Activated T-helper 1 cell treated with anti-CD3 and anti-CD28 coated beads, Interleukin-12 subunit alpha, Interleukin-12 subunit beta, Interleukin-2, Interleukin-4 antibody, amounts not matched to agents 30 ng/mL and 10 ng/mL and 1 ng/mL, durations not matched to agents 14 hours and 24 hours and 36 hours (primary cell): ENCODE measurements around the gene BEND4. TPM values are rescaled to one million over a fixed set of nuclear protein-coding genes. Genes with fewer than 3 reads are reported as not detected.

Source experiments
- DNase-seq: peaks from one replicate; pipeline ENCODE4 v3.0.0; 2021; ENCODE audit warnings: low spot score
- H3K27ac Mint-ChIP-seq: one replicate; pipeline ENCODE4 v1.8.0; 2021; ENCODE audit warnings: mild to moderate bottlenecking, mixed read lengths
- H3K27me3 Mint-ChIP-seq: one replicate; pipeline ENCODE4 v1.8.0; 2022; ENCODE audit warnings: mild to moderate bottlenecking, moderate library complexity, mixed read lengths; ENCODE audit not compliant: insufficient read depth
- H3K36me3 Mint-ChIP-seq: one replicate; pipeline ENCODE4 v1.8.0; 2021; ENCODE audit warnings: low read depth, mixed read lengths
- H3K4me1 Mint-ChIP-seq: one replicate; pipeline ENCODE4 v1.8.0; 2021; ENCODE audit warnings: low read depth, mixed read lengths
- H3K4me3 Mint-ChIP-seq: one replicate; pipeline ENCODE4 v1.8.0; 2021; ENCODE audit warnings: mild to moderate bottlenecking, moderate library complexity, mixed read lengths
- H3K9me3 Mint-ChIP-seq: one replicate; pipeline ENCODE4 v1.8.0; 2021; ENCODE audit warnings: mixed read lengths
- intact Hi-C: fragments of 100-400 bp; cut with micrococcal nuclease; formaldehyde crosslinking; loops from one replicate; pipeline ENCODE4 v1.15.1; 2024
- total RNA-seq: library from RNA; stranded (reverse); gene quantifications from 2 replicates; pipeline ENCODE4 v1.2.3, GENCODE V29; 2022

Gene BEND4
- total RNA-seq, 1 donor from 2014 or later: 0.47 TPM

DNA sequence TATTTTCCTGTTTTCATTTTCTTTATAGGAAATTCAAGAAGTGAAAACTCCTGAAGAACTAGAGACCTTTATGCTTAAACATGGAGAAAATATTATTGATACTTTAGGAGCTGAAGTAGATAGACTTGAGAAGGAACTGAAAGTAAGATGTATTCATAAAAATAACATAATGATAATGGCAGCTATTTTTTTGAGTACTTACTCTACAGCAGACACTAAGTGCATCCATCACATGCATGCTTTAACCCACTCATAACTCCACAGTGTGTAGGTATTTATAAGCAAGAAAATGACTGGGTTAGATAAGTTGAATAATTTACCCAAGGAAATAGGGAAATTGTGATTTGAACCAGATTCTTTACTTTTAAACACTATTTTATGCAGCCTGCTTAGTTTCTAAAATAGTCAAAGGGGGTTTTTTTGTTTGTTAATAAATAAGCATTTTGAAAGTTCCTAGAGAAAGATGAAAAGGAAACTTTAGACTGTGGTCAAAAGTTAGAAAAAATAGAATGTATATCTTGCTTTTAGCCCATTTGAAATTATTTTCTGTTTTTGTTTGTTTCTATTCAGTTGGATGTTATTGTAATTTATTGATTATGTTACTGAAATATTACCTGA lies 74.2 kb downstream of the BEND4 start:
- Mint-ChIP-seq H3K27me3 (no peaks in the 10 kb centered on the region), H3K9me3 (no peaks in the 10 kb centered on the region), H3K4me1 (no peaks in the 10 kb centered on the region), H3K4me3 (no peak overlapping the region), H3K36me3 (peaks cover 9% of the 10 kb centered on the region), H3K27ac (no peak overlapping the region)
- intact Hi-C loops: loop anchor here (10.0 kb wide), 1 partner anchor 123 kb away; no protein-coding TSS in a partner anchor
- no peak for DNase-seq

DNA sequence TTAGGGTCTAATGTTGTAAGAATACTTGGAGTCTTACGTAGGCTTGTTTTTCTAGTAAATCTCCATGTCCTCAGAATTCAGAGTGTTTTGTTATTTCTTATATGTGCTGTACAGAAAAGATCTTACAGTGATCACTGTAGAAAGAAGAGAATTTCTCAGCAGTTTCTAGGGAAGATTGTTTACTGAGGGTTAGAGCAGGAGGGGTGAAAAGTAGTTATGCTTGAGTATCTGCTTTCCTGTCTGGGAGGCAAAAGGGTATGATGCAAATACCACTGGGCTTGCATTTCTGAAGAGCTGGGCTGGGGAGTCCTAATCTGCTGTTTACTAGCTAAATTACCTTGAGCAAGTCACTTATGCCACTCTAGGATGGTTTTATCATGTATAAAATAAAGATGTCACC lies 78.2 kb downstream of the BEND4 start:
- no peak overlapping the region for H3K27ac Mint-ChIP-seq
- no peak overlapping the region for H3K4me3 Mint-ChIP-seq
- peaks cover 18% of the 10 kb centered on the region for H3K36me3 Mint-ChIP-seq
- H3K9me3 Mint-ChIP-seq: no peaks in the 10 kb centered on the region
- no peaks in the 10 kb centered on the region for H3K27me3 Mint-ChIP-seq
- DNase-seq: no peak
- no peaks in the 10 kb centered on the region for H3K4me1 Mint-ChIP-seq
- intact Hi-C loops: loop anchor here (10.0 kb wide), 1 partner anchor 119 kb away; no protein-coding TSS in a partner anchor

DNA sequence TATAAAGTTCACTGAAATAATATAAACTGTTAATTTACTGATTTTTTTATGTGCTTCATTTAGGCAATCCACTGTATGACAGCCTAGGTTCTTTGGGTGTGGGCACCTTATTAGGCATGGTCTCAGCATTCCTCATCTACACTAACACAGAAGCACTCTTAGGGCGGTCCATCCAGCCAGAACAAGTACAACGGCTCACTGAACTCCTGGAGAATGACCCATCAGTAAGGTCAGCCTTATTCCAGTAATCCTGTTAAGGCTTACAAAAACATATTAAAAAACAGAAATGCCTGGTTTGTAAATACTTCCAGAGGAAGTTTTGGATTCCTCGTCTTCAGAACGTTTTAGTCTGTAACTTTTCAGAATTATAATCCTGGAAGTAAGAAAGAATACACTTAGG lies 82.0 kb downstream of the BEND4 start:
- intact Hi-C loops: loop anchor here (10.0 kb wide), 1 partner anchor 116 kb away; no protein-coding TSS in a partner anchor
- DNase-seq: no peak
- H3K4me1 Mint-ChIP-seq: no peaks in the 10 kb centered on the region
- no peak overlapping the region for H3K27ac Mint-ChIP-seq
- H3K9me3 Mint-ChIP-seq: no peaks in the 10 kb centered on the region
- peaks cover 16% of the 10 kb centered on the region for H3K36me3 Mint-ChIP-seq
- H3K27me3 Mint-ChIP-seq: no peaks in the 10 kb centered on the region
- H3K4me3 Mint-ChIP-seq: no peak overlapping the region

DNA sequence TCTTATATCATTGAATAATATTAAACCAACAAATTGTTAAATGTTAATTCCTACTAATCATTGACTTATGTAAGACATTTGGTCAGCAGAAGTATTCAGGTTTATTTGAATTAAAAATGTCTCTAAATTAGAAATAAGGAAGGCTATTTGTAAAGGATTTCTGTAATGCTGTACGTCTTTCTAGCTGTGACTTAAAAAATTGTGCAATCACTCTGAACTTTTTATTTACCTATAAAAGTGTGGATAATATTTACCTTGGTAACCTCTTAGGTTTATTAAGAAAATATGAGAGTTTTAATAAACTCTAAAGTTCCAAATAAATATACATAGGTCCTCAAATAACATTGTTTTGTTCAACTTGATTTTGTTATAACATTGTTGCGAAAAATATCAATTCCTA lies 85.2 kb downstream of the BEND4 start:
- DNase-seq: no peak
- no peak overlapping the region for H3K27ac Mint-ChIP-seq
- intact Hi-C loops: no loop called here
- H3K27me3 Mint-ChIP-seq: no peaks in the 10 kb centered on the region
- peaks cover 20% of the 10 kb centered on the region for H3K36me3 Mint-ChIP-seq
- no peaks in the 10 kb centered on the region for H3K4me1 Mint-ChIP-seq
- no peak overlapping the region for H3K4me3 Mint-ChIP-seq
- no peaks in the 10 kb centered on the region for H3K9me3 Mint-ChIP-seq

DNA sequence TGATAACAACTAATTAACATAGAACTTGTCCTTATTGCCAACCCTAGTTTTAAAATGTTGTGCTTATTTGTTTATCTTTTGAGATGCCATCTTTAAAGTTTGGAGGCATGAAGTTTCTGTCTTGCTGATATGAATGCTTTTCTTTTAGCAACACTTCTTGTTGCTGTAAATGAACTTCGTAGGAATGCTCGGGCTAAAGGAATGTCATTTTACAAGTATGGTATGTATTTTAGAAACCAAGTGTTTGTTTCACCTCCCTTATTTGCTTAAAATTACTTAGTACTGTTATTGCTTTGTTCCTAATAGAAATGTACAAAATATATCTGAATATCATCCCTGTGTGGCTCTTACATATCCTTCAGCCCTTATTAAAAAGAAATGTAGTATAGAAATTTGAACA lies 86.1 kb downstream of the BEND4 start:
- H3K4me1 Mint-ChIP-seq: no peaks in the 10 kb centered on the region

More for the DNA sequence above, 86.1 kb downstream of the BEND4 start:
- Mint-ChIP-seq H3K27ac (no peak overlapping the region), H3K27me3 (no peaks in the 10 kb centered on the region), H3K9me3 (no peaks in the 10 kb centered on the region), H3K4me3 (no peak overlapping the region), H3K36me3 (peaks cover 16% of the 10 kb centered on the region)
- intact Hi-C loops: no loop called here
- DNase-seq: no peak

Other genes starting within 250 kb of the BEND4 start
- gene TMEM33, start 217.2 kb downstream of the BEND4 start, total RNA-seq: 97.8 and 106 TPM in 2 replicates
- 0.20 and 0.31 TPM in 2 replicates for gene DCAF4L1, start 170.9 kb downstream of the BEND4 start, total RNA-seq
- 40.4 and 43.2 TPM in 2 replicates for gene SLC30A9, start 162.1 kb downstream of the BEND4 start, total RNA-seq
- not detected in 2 replicates for gene SHISA3, start 244.8 kb upstream of the BEND4 start, total RNA-seq